Stimulated activated CD8-positive, alpha-beta memory T cell treated with anti-CD3 and anti-CD28 coated beads, Interleukin-7, amount 100 ng/mL, for 48 hours (primary cell): Measurements from ENCODE around the gene WASHC3.
"Not testable (repeated sequence)": the region's sequence is repeated elsewhere in the genome, so short reads cannot be mapped to it uniquely, and the experiment has no call there.

ENCODE experiments used
- DNase-seq, 2 donors: peaks; one replicate each; pipeline ENCODE4 v3.0.0-alpha.2; 2020; ENCODE audit warnings: low read depth in 1 of 2; ENCODE audit errors: extremely low read depth in 1 of 2

WASHC3 gene

GRCh38 chr12:102061560-102062418 lies at the start of gene WASHC3:
WASHC3 (minus strand) TSS chr12:102061991; CDS start chr12:102061962, 29 bp downstream.
- DNase-seq = peak; percentile 83 to 95

- DNase-seq = no peak
These were observed 49.0 kb upstream of the WASHC3 start for GRCh38 chr12:102110782-102111181.

- no peak for DNase-seq
These were observed 46.2 kb upstream of the WASHC3 start for GRCh38 chr12:102107970-102108369.

GRCh38 chr12:102106905-102107304 lies 45.1 kb upstream of the WASHC3 start:
- DNase-seq = no peak

GRCh38 chr12:102096855-102097254 lies 35.1 kb upstream of the WASHC3 start:
- DNase-seq = no peak

GRCh38 chr12:102095677-102096263 lies 34.0 kb upstream of the WASHC3 start:
- DNase-seq = no peak

- DNase-seq = no peak
These were observed 31.5 kb upstream of the WASHC3 start for GRCh38 chr12:102093319-102093718.

GRCh38 chr12:102089228-102089835 lies 27.5 kb upstream of the WASHC3 start:
- DNase-seq = not testable (repeated sequence)

GRCh38 chr12:102080842-102081241 lies 19.1 kb upstream of the WASHC3 start:
- no peak for DNase-seq

- DNase-seq = not testable (repeated sequence)
These were observed 10.3 kb upstream of the WASHC3 start for GRCh38 chr12:102072092-102072491.

GRCh38 chr12:102069707-102070106 lies 7.9 kb upstream of the WASHC3 start:
- no peak for DNase-seq

GRCh38 chr12:102067574-102068258 lies 5.9 kb upstream of the WASHC3 start:
- no peak for DNase-seq

- DNase-seq = no peak
These were observed 2.7 kb upstream of the WASHC3 start for GRCh38 chr12:102064476-102064875.

- DNase-seq = no peak
These were observed 1.3 kb upstream of the WASHC3 start for GRCh38 chr12:102063069-102063468.

GRCh38 chr12:102062419-102062806 lies 622 bp upstream of the WASHC3 start:
- DNase-seq = no peak

GRCh38 chr12:102061096-102061559 lies 663 bp downstream of the WASHC3 start:
- peak in 1 of 2 donors; percentile 11 for DNase-seq

- no peak for DNase-seq
These were observed 2.4 kb downstream of the WASHC3 start for GRCh38 chr12:102059343-102059742.

- no peak for DNase-seq
These were observed 7.4 kb downstream of the WASHC3 start for GRCh38 chr12:102054345-102054744.

GRCh38 chr12:102053062-102053349 lies 8.8 kb downstream of the WASHC3 start:
- no peak for DNase-seq

GRCh38 chr12:102052192-102053061 lies 9.4 kb downstream of the WASHC3 start:
- no peak for DNase-seq
